GM12878 (cell line): ENCODE data around the gene NGB.

ENCODE experiments used
- BACH1 ChIP-seq: fragments of 450-650 bp; IDR thresholded peaks from 2 replicates; pipeline ENCODE4 v1.6.1; 2017; ENCODE audit warnings: mild to moderate bottlenecking, borderline replicate concordance
- BHLHE40 ChIP-seq, 2 experiments: fragments of 450-650 bp in 1 of 2; IDR thresholded peaks; 2 replicates each; pipeline ENCODE4 v1.6.1; 2011 to 2017; ENCODE audit warnings: low read depth in 2 of 2, borderline replicate concordance in 1 of 2, improper control_type of control experiment in 1 of 2, low read length in 1 of 2, mild to moderate bottlenecking in 1 of 2
- ESRRA ChIP-seq: IDR thresholded peaks from 2 replicates; pipeline ENCODE4 v1.6.1; 2012; ENCODE audit warnings: mild to moderate bottlenecking, low read length, improper control_type of control experiment
- EZH2 ChIP-seq: IDR thresholded peaks from 2 replicates; pipeline ENCODE4 v1.6.1; 2012; ENCODE audit warnings: low read depth, mild to moderate bottlenecking, control low read depth, inconsistent platforms, low read length, borderline replicate concordance; ENCODE audit not compliant: control insufficient read depth
- LARP7 ChIP-seq: fragments of 450-650 bp; IDR thresholded peaks from 2 replicates; pipeline ENCODE4 v1.6.1; 2017; ENCODE audit warnings: mild to moderate bottlenecking
- MYC ChIP-seq: IDR thresholded peaks from 2 replicates; pipeline ENCODE4 v1.6.1; 2011; ENCODE audit warnings: mild to moderate bottlenecking, low read length, moderate library complexity, inconsistent platforms; ENCODE audit not compliant: insufficient read depth, insufficient replicate concordance, insufficient read length, severe bottlenecking
- POLR2AphosphoS5 ChIP-seq: IDR thresholded peaks from 2 replicates; pipeline ENCODE4 v1.6.1; 2011; ENCODE audit warnings: mild to moderate bottlenecking, low read length, inconsistent platforms
- RFX5 ChIP-seq: IDR thresholded peaks from 2 replicates; pipeline ENCODE4 v1.6.1; 2011; ENCODE audit warnings: low read depth, low read length, improper control_type of control experiment
- YY1 ChIP-seq: IDR thresholded peaks from 2 replicates; pipeline ENCODE4 v1.6.1; 2011; ENCODE audit warnings: low read depth, mild to moderate bottlenecking, low read length
- TF ChIP-seq, protein P1 (sequence below), 3 experiments: IDR thresholded peaks in 2 of 3; conservative IDR thresholded peaks in 1 of 3; 2 replicates each; pipeline ENCODE4 v1.5.1; 2011; ENCODE audit warnings: low read depth in 3 of 3, low read length in 3 of 3, mild to moderate bottlenecking in 3 of 3, control low read depth in 2 of 3, moderate library complexity in 2 of 3, inconsistent platforms in 1 of 3, mixed read lengths in 1 of 3; ENCODE audit not compliant: control insufficient read depth in 2 of 3, insufficient read depth in 1 of 3; ENCODE audit errors: extremely low read depth in 1 of 3

GRCh38 chr14:77258566-77258965, 12.4 kb downstream of the NGB start:
- TF ChIP-seq BHLHE40 (IDR thresholded peaks at IDR 0.05; ENCODE audit: borderline replicate concordance in 1 of 2, low read depth in 2 of 2, low read length in 1 of 2): no peak
- TF ChIP-seq BACH1: no peak
- no peak for TF ChIP-seq POLR2AphosphoS5
- TF ChIP-seq, protein P1, sequence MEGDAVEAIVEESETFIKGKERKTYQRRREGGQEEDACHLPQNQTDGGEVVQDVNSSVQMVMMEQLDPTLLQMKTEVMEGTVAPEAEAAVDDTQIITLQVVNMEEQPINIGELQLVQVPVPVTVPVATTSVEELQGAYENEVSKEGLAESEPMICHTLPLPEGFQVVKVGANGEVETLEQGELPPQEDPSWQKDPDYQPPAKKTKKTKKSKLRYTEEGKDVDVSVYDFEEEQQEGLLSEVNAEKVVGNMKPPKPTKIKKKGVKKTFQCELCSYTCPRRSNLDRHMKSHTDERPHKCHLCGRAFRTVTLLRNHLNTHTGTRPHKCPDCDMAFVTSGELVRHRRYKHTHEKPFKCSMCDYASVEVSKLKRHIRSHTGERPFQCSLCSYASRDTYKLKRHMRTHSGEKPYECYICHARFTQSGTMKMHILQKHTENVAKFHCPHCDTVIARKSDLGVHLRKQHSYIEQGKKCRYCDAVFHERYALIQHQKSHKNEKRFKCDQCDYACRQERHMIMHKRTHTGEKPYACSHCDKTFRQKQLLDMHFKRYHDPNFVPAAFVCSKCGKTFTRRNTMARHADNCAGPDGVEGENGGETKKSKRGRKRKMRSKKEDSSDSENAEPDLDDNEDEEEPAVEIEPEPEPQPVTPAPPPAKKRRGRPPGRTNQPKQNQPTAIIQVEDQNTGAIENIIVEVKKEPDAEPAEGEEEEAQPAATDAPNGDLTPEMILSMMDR (IDR thresholded peaks at IDR 0.05 in 2 of 3, conservative IDR thresholded peaks at IDR 0.05 in 1 of 3; ENCODE audit: control insufficient read depth in 2 of 3, extremely low read depth in 1 of 3, insufficient read depth in 1 of 3, low read depth in 3 of 3, low read length in 3 of 3): no peak
- TF ChIP-seq LARP7: no peak
- TF ChIP-seq RFX5: no peak
- no peak for TF ChIP-seq YY1
- TF ChIP-seq ESRRA: no peak
- no peak for TF ChIP-seq EZH2
- TF ChIP-seq MYC: no peak
